Vagina (tissue), 2 donors: Measurements from ENCODE around the gene BCL3.

Experiments used
- CTCF ChIP-seq, 3 experiments: fragments of 450-650 bp in 2 of 3; fragments of 200-600 bp in 1 of 3; sonication (generic) in 1 of 3; IDR thresholded peaks; one replicate each; pipeline ENCODE4 v1.5.1; 2017 to 2019; ENCODE audit warnings: antibody characterized with exemption in 3 of 3, mild to moderate bottlenecking in 2 of 3, moderate library complexity in 2 of 3
- POLR2AphosphoS5 ChIP-seq, 2 donors: sonication (generic); formaldehyde crosslinking; IDR thresholded peaks; one replicate each; pipeline ENCODE4 v1.9.0; 2017; ENCODE audit warnings: antibody characterized with exemption in 2 of 2, mild to moderate bottlenecking in 2 of 2, low read depth in 1 of 2; ENCODE audit not compliant: insufficient read depth in 1 of 2

DNA sequence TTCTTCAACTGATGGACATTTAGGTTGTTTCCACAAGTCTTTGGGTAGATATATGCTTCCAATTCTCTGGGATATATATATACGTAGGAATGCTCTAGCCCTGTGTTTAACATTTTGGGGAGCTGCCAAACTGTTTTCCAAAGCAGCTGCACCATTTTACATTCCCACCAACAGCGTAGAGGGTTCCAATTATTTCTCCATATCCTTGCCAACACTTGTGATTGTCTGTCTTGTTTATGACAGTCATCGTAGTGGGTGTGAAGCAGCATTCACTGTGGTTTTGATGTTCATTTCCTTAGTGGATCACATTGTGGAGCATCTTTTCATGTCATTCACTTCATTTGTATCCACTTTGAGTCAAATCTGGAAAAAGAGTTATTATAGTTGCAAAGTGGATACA, 24.5 kb downstream of the BCL3 start:
- TF ChIP-seq CTCF (IDR thresholded peaks at IDR 0.05) (no peak), POLR2AphosphoS5 (IDR thresholded peaks at IDR 0.05; ENCODE audit: insufficient read depth in 1 of 2, low read depth in 1 of 2) (no peak)
